GM23338 (cell line): ENCODE results near the gene GDF7. TPM values are rescaled to one million over a fixed set of nuclear protein-coding genes. Genes with fewer than 3 reads are reported as not detected.

Source experiments
- ATAC-seq: fragments of 200-7000 bp; cut with Tn5 transposase; 3 replicates; pipeline ENCODE4 v1.9.1; 2020
- DNase-seq: peaks from one replicate; pipeline ENCODE4 v3.0.0-alpha.2; 2015; ENCODE audit warnings: low spot score
- H2AFZ ChIP-seq: fragments of 200-600 bp; sonication (generic); 2 replicates; pipeline ENCODE4 v1.8.0; 2016; ENCODE audit warnings: antibody characterized with exemption, mild to moderate bottlenecking, moderate library complexity
- H3F3A ChIP-seq: fragments of 200-600 bp; sonication (generic); replicated peaks from 2 replicates; pipeline ENCODE4 v1.8.0; 2017; ENCODE audit warnings: antibody characterized with exemption, mixed run types, low read depth
- H3K27ac ChIP-seq: fragments of 200-600 bp; sonication (generic); 2 replicates; pipeline ENCODE4 v1.6.1; 2016; ENCODE audit warnings: low read depth
- H3K27me3 ChIP-seq: fragments of 200-600 bp; sonication (generic); 2 replicates; pipeline ENCODE4 v1.8.0; 2016; ENCODE audit warnings: mild to moderate bottlenecking, mixed run types, moderate library complexity; ENCODE audit not compliant: insufficient read depth
- H3K36me3 ChIP-seq: fragments of 200-600 bp; sonication (generic); 2 replicates; pipeline ENCODE4 v1.8.0; 2016; ENCODE audit warnings: mild to moderate bottlenecking; ENCODE audit not compliant: insufficient read depth
- H3K4me1 ChIP-seq: fragments of 200-600 bp; sonication (generic); 2 replicates; pipeline ENCODE4 v1.8.0; 2016; ENCODE audit warnings: mild to moderate bottlenecking, moderate library complexity; ENCODE audit not compliant: insufficient read depth
- H3K4me2 ChIP-seq: fragments of 200-600 bp; sonication (generic); 2 replicates; pipeline ENCODE4 v1.7.1; 2017; ENCODE audit warnings: mixed run types
- H3K4me3 ChIP-seq: fragments of 200-600 bp; sonication (generic); 2 replicates; pipeline ENCODE4 v1.6.1; 2016; ENCODE audit warnings: mixed run types
- H3K79me2 ChIP-seq: fragments of 200-600 bp; sonication (generic); replicated peaks from 2 replicates; pipeline ENCODE4 v1.8.0; 2017; ENCODE audit warnings: mild to moderate bottlenecking; ENCODE audit not compliant: insufficient read depth
- H3K9me2 ChIP-seq: fragments of 200-600 bp; sonication (generic); 2 replicates; pipeline ENCODE4 v1.8.0; 2017; ENCODE audit not compliant: insufficient read depth
- H4K20me1 ChIP-seq: fragments of 200-600 bp; sonication (generic); replicated peaks from 2 replicates; pipeline ENCODE4 v1.8.0; 2017; ENCODE audit warnings: mild to moderate bottlenecking; ENCODE audit not compliant: insufficient read depth
- H3K27ac Mint-ChIP-seq: 2 replicates; pipeline ENCODE4 v1.8.0; 2020; ENCODE audit warnings: inconsistent platforms, mild to moderate bottlenecking, moderate library complexity, mixed read lengths
- H3K27me3 Mint-ChIP-seq: 3 replicates; pipeline ENCODE4 v1.8.0; 2022; ENCODE audit warnings: low read depth, mild to moderate bottlenecking, moderate library complexity, mixed read lengths, inconsistent platforms; ENCODE audit not compliant: insufficient read depth, poor library complexity
- H3K36me3 Mint-ChIP-seq: 3 replicates; pipeline ENCODE4 v1.8.0; 2021; ENCODE audit warnings: low read depth, mild to moderate bottlenecking, inconsistent platforms, moderate library complexity, mixed read lengths
- H3K4me1 Mint-ChIP-seq: 3 replicates; pipeline ENCODE4 v1.8.0; 2020; ENCODE audit warnings: mild to moderate bottlenecking, inconsistent platforms, mixed read lengths
- H3K4me3 Mint-ChIP-seq: 3 replicates; pipeline ENCODE4 v1.8.0; 2021; ENCODE audit warnings: moderate library complexity, mild to moderate bottlenecking, inconsistent platforms, mixed read lengths
- H3K9me3 Mint-ChIP-seq: 3 replicates; pipeline ENCODE4 v1.8.0; 2020; ENCODE audit warnings: moderate library complexity, mild to moderate bottlenecking, inconsistent platforms, mixed read lengths
- CREB1 ChIP-seq: fragments of 250-450 bp; sonication (Bioruptor Pico); IDR thresholded peaks from 2 replicates; pipeline ENCODE4 v1.5.0; 2020; ENCODE audit warnings: low read depth, mild to moderate bottlenecking, moderate library complexity
- CTCF ChIP-seq, 2 experiments: fragments of 200-600 bp in 1 of 2; sonication (generic) in 1 of 2; conservative IDR thresholded peaks; 2 replicates each; pipeline versions ENCODE4 v1.5.1 to v1.6.1; 2016 to 2017; ENCODE audit warnings: antibody characterized with exemption in 2 of 2, low read depth in 2 of 2, mild to moderate bottlenecking in 2 of 2, moderate library complexity in 1 of 2
- ETS1 ChIP-seq: IDR thresholded peaks from 2 replicates; pipeline ENCODE4 v1.6.1; 2016; ENCODE audit warnings: antibody characterized with exemption
- EZH2 ChIP-seq: fragments of 200-600 bp; sonication (generic); IDR thresholded peaks from one replicate; pipeline ENCODE4 v1.8.0; 2017; ENCODE audit warnings: antibody characterized with exemption, mild to moderate bottlenecking, low read depth; ENCODE audit not compliant: unreplicated experiment
- EZH2phosphoT487 ChIP-seq: fragments of 200-600 bp; sonication (generic); IDR thresholded peaks from one replicate; pipeline ENCODE4 v1.8.1; 2018; ENCODE audit warnings: antibody characterized with exemption; ENCODE audit not compliant: unreplicated experiment
- JUNB ChIP-seq: IDR thresholded peaks from one replicate; pipeline ENCODE4 v1.6.1; 2016; ENCODE audit warnings: antibody characterized with exemption; ENCODE audit not compliant: unreplicated experiment
- NANOG ChIP-seq: IDR thresholded peaks from 2 replicates; pipeline ENCODE4 v1.6.1; 2016; ENCODE audit warnings: antibody characterized with exemption, borderline replicate concordance
- POLR2AphosphoS5 ChIP-seq: IDR thresholded peaks from 2 replicates; pipeline ENCODE4 v1.6.1; 2016; ENCODE audit warnings: antibody characterized with exemption, low read depth
- REST ChIP-seq: IDR thresholded peaks from one replicate; pipeline ENCODE4 v1.6.1; 2018; ENCODE audit warnings: antibody characterized with exemption; ENCODE audit not compliant: unreplicated experiment
- STAT1 ChIP-seq: IDR thresholded peaks from one replicate; pipeline ENCODE4 v1.6.1; 2016; ENCODE audit warnings: antibody characterized with exemption; ENCODE audit not compliant: unreplicated experiment
- ZNF331 ChIP-seq: fragments of 250-450 bp; sonication (Bioruptor Pico); IDR thresholded peaks from 2 replicates; pipeline ENCODE4 v1.5.0; 2020; ENCODE audit warnings: low read depth, mild to moderate bottlenecking, moderate library complexity
- ZNF462 ChIP-seq: fragments of 250-450 bp; sonication (Bioruptor Pico); IDR thresholded peaks from 2 replicates; pipeline ENCODE4 v1.5.0; 2020; ENCODE audit warnings: mild to moderate bottlenecking, moderate library complexity
- polyA plus RNA-seq: library from polyadenylated mRNA; unstranded; fragments of >200 nt; fragmentation: Nextera tagmentation; extraction: Ambion mirVana; gene quantifications from 2 replicates; pipeline ENCODE4 v1.2.1, GENCODE V29; 2016
- total RNA-seq: library from RNA; depleted of rRNA; stranded (reverse); fragments of >200 nt; shearing (Covaris generic); gene quantifications from 2 replicates; pipeline ENCODE4 v1.2.3, GENCODE V29; 2014

GDF7 gene
- total and polyA plus RNA-seq, 2 experiments from 2014 or later = 0.19 to 0.52 TPM

GRCh38 chr2:20647738-20648137, 19.2 kb upstream of the GDF7 start:
- no peak overlapping the region for H3K27ac Mint-ChIP-seq
- H3K4me3 Mint-ChIP-seq = no peak overlapping the region
- Histone ChIP-seq H3K27me3 (peaks cover 10% of the 10 kb centered on the region; the same call in 1 of the 2 replicates), H3K9me2 (no peaks in the 10 kb centered on the region), H4K20me1 (no peaks in the 10 kb centered on the region), H3K27ac (no peak overlapping the region), H3K36me3 (no peaks in the 10 kb centered on the region), H3K4me2 (no peak overlapping the region), H3F3A (no peaks in the 10 kb centered on the region), H3K79me2 (no peaks in the 10 kb centered on the region), H3K4me1 (peaks cover 14% of the 10 kb centered on the region), H3K4me3 (no peak overlapping the region), H2AFZ (no peak overlapping the region)
- H3K36me3 Mint-ChIP-seq = no peaks in the 10 kb centered on the region; the same call in 1 of the 3 replicates
- ATAC-seq (no peak), DNase-seq (no peak)
- no peak for TF ChIP-seq ZNF331
- TF ChIP-seq EZH2phosphoT487 = no peak
- no peak for TF ChIP-seq JUNB
- TF ChIP-seq STAT1 = no peak
- no peak for TF ChIP-seq CTCF (conservative IDR thresholded peaks at IDR 0.05; ENCODE audit: low read depth in 2 of 2)
- TF ChIP-seq REST = no peak
- no peak for TF ChIP-seq ZNF462 (CRISPR knock-in tag)
- TF ChIP-seq EZH2 = no peak
- no peak for TF ChIP-seq CREB1 (CRISPR knock-in tag)
- TF ChIP-seq NANOG = no peak
- no peak for TF ChIP-seq ETS1
- no peak for TF ChIP-seq POLR2AphosphoS5
- H3K4me1 Mint-ChIP-seq = peaks cover 26% of the 10 kb centered on the region
- peaks cover 20% of the 10 kb centered on the region for H3K27me3 Mint-ChIP-seq
- no peaks in the 10 kb centered on the region; the same call in 2 of the 3 replicates for H3K9me3 Mint-ChIP-seq
